Panc1 (cell line): Measurements from ENCODE around the gene PPM1H.

ENCODE experiments used
- CTCF ChIP-seq: fragments of 450-650 bp; IDR thresholded peaks from 2 replicates; pipeline ENCODE4 v1.5.1; 2017; ENCODE audit warnings: mild to moderate bottlenecking
- POLR2AphosphoS5 ChIP-seq: IDR thresholded peaks from 2 replicates; pipeline ENCODE4 v1.6.1; 2012; ENCODE audit warnings: mild to moderate bottlenecking, low read depth, low read length, moderate library complexity
- REST ChIP-seq, 2 experiments: IDR thresholded peaks; 2 replicates each; pipeline ENCODE4 v1.6.1; 2011 to 2012; ENCODE audit warnings: low read depth in 2 of 2, control low read depth in 1 of 2, low read length in 1 of 2, mild to moderate bottlenecking in 1 of 2, moderate library complexity in 1 of 2; ENCODE audit not compliant: insufficient read depth in 1 of 2
- TCF7L2 ChIP-seq: IDR thresholded peaks from 2 replicates; pipeline ENCODE4 v1.6.1; 2011; ENCODE audit warnings: mild to moderate bottlenecking, low read depth, low read length, inconsistent platforms

GRCh38 chr12:62873116-62873825 lies 61.7 kb downstream of the PPM1H start:
- TF ChIP-seq CTCF, result no peak
- no peak for TF ChIP-seq REST (IDR thresholded peaks at IDR 0.05; ENCODE audit: insufficient read depth in 1 of 2, low read depth in 2 of 2, low read length in 1 of 2)
- TF ChIP-seq TCF7L2, result no peak
- TF ChIP-seq POLR2AphosphoS5, result no peak
